SH-SY5Y (cell line): ENCODE measurements around the gene FGFR4.

Source experiments
- GATA2 ChIP-seq: IDR thresholded peaks from 2 replicates; pipeline ENCODE4 v1.6.1; 2011; ENCODE audit warnings: mild to moderate bottlenecking, low read depth, low read length
- GATA3 ChIP-seq: IDR thresholded peaks from 2 replicates; pipeline ENCODE4 v1.6.1; 2011; ENCODE audit warnings: low read depth, mild to moderate bottlenecking, low read length, moderate library complexity

FGFR4 gene

DNA sequence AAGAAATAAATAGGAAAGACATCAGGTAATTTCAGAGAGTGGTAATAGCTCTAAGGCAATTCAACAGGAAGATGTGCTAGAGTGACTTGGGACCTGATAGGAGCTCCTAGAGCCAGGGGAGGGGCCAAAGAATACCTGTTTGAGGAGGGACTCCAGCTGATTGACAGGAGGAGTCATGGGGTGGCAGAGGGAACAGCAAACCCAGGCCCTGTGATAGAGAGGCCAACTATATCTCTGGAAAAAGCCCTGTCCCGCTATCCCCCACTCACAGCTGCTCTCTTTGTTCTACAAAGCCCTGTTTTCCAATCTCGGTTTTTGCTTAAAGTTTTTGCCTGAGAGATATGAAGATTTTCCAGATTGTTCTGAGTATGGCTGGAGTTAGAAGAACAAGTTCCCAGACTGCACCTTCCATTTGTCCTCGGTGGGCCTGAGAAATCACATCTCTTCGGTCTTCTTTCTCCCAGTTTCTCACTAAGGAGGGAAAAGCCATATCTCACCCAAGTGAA is 37.8 kb downstream of the FGFR4 start:
- TF ChIP-seq GATA2 = no peak
- TF ChIP-seq GATA3 = no peak

GRCh38 chr5:177126771-177127170 is 40.1 kb downstream of the FGFR4 start:
- TF ChIP-seq GATA3 (no peak), GATA2 (no peak)

DNA sequence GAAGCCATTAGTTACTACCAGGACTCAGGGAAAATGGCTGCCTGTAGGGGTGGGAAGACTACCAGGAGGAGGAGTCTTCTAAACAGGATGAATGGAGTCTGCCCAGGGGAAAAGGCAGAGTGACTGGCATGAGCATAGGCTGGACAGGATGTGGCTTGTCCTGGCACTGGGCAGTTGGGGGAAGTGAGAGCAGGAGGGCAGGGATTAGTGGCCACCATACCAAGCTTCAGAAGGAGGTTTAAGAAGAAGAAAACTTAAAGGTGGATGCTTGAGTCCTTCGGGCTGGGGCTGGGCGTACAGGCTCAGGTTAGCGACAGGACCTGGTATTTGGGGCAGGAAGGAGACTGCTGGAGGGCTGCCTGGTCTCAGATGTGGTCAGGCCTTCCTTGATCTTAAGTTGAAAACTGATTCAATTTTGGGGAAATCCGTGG is 41.9 kb downstream of the FGFR4 start:
- TF ChIP-seq GATA3 (no peak), GATA2 (no peak)

DNA sequence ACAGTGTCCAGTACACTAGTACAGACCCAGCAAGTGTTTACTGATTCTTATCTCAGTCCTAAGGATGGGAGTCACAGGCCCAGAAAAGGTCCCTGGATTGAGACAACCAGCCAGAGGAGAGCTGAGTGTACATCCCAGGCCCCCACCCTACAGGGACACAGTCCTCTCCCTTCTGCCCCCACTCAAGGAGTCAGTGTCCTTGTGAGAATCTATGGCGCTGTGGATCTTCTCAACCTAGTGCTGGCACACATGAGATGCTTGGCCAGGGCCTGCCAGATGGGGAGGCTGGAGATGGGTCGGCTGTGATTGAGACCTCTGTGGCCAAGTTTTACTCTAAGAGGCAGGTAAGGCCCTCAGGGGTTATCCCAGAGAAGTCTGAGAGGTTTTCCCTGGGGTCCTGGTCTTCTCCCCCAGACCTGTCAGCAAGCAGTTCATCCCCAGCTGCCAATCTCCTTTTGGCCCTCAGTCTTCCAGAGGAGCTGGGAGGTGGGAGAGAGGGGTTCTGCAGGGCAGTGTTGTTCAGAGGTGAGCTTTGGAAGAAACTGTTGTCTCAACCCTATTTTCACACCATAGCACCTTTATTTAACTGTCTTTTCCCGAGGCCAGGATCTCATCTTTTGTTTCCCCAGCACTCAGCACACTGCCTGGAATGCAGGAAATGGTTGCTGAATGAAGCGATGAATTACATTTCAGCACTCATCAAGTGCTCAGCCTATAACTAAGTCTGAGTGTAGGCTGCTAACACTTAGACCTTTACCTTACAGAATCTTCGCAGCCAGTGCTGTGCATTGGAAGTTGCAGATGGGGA is 43.7 kb downstream of the FGFR4 start:
- TF ChIP-seq GATA3 (no peak), GATA2 (no peak)

DNA sequence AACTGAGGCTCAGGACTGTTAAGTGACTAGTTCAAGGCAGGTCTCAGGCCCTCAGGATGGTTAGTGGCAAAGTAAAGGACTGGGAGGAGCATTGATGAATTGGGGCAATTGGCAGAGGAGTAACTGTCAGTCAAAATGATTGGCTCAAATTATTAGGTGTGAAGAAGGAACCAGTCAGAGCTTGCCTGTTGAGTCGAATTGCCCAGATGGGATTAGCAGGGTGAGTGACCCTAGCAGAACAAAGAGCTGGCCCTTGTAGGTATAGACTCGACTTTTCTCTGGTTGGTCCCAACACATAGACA is 44.3 kb downstream of the FGFR4 start:
- TF ChIP-seq GATA3 = no peak
- TF ChIP-seq GATA2 = no peak

DNA sequence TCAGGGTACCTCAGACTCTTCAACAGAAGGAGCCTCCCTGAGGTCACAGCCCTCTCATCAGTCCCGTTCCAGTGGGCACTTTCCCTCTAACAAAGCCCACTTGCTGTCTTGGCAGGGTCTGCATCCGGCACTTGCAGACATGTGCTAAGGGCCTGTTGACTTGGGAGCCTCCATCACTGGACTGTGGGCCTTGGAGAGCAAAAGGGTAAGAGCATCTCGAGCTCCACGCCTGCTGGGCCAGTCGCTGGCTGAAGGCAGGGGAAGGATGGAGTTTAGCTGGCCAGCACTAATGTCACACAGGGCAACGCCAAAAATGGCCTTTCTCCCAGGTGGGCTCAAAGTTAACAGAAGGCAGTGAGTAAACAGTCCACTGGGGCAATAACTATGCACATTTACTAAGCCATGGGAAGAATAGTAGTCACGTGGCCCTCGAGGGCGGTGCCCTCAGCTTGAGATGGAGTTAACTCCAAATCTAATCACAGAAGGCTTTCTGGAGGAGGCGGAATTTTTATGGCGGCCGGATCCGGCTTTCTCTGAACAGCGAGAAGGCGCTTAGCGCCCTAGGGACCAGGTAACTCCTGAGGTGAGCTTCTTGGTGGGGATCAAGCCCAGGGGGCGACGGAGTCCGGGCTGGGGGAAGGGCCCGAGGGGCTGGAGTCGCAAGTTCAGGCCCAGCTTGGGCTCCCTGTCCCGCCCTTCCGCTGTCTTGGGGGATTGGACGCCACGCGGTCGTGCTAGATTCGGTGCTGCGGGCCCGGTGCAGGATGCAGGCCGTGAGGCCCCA is 44.8 kb downstream of the FGFR4 start:
- TF ChIP-seq GATA2 (no peak), GATA3 (no peak)

GRCh38 chr5:177132136-177133095 is 45.7 kb downstream of the FGFR4 start:
- TF ChIP-seq GATA2 (no peak), GATA3 (no peak)

GRCh38 chr5:177133096-177133852 is 46.6 kb downstream of the FGFR4 start, which contains the start of gene NSD1:
NSD1 (plus strand) TSS chr5:177133773; CDS start chr5:177135104, 1,331 bp downstream.
- TF ChIP-seq GATA3 = no peak
- no peak for TF ChIP-seq GATA2

DNA sequence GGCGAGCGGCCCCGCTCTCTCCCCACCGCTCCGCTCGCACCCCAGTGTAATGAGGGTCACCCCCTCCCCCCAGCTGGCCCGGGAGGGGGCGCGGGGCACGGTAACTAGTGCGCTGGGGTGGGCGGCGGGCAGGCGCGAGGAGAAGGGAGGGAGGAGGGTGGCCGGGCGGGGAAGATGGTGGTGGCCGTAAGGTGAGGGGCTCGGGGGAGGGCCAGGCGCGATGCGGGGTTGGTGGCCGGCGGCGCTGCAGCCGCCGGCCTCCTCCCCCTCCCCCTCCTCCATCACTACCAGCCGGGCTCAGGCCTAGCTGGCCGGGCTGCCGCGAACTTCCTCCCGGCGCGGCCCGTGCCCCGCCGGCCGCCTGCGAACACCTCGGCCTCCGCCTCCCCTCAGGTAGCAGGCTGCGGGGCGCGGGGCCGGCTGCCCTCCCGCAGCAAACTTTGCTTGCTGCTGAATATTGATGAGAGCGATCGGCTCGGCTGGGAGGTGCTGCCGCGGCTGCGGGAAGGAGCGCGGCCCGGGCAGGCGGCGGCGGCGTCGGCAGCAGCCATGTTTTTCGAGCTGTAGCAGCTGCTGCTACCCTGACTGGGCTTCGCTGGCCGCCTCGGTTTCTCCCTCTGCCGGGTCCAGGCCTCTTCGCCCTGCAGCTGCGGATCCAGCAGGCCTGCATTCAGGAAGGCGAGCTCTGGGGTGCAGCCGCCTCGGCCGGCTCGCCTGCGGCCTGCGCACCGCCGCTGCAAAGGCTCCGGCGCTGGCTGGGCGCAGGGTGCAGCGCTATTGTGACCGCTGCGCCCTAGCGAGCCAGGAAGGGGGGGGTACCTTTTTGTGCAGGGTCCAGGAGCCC is 47.4 kb downstream of the FGFR4 start:
- TF ChIP-seq GATA3 = no peak
- no peak for TF ChIP-seq GATA2

DNA sequence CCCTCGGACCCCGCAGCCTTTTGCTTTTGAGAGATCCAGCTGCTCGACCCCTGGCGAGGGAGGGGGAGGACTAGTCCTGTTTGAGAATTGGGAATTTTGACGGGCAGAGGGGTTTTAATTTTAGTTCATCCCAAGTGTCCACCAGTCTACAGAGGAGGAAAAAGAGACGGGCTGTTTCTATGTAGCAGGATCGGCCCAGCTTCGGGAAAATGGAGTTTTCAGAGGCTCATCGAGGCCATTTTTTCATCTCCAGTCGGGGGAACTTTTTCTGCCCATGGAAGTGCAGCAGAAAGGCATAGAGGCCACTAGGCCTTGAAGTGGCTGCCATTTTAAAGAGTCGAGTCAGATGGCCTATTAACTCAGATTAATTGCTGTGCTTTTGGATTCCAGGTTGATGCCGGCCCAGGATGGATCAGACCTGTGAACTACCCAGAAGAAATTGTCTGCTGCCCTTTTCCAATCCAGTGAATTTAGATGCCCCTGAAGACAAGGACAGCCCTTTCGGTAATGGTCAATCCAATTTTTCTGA is 48.0 kb downstream of the FGFR4 start:
- no peak for TF ChIP-seq GATA2
- no peak for TF ChIP-seq GATA3

DNA sequence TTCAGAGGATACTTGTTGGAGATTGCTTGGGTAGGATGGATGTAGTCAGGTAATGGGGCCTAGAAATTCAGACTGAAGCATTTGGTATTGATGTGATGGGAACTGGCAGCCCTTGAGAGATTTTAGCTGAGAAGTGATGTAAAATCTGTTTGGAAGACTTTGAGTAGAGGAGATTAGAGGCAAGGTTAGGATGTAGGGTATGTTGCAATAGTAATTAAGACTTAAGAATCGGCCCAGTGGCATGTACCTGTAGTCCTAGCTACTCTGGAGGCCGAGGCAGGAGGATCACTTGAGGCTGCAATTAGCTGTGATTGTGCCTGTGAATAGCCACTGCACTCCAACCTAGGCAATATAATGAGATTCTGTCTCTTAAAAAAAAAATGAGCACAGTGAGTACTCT is 53.6 kb downstream of the FGFR4 start:
- TF ChIP-seq GATA2 = no peak
- TF ChIP-seq GATA3 = no peak

GRCh38 chr5:177141496-177141895 is 54.8 kb downstream of the FGFR4 start:
- TF ChIP-seq GATA2 (no peak), GATA3 (no peak)

- TF ChIP-seq GATA3 (no peak), GATA2 (no peak)
These were observed 55.4 kb downstream of the FGFR4 start for GRCh38 chr5:177142098-177142611.
